GM12878 (cell line): ENCODE results near the gene KCNS1.

Experiments
- EP300 ChIP-seq, 2 experiments: fragments of 150-350 bp in 1 of 2; IDR thresholded peaks; 2 replicates each; pipeline ENCODE4 v1.6.1; 2011 to 2012; ENCODE audit warnings: low read depth in 2 of 2, low read length in 2 of 2, borderline replicate concordance in 1 of 2, improper control_type of control experiment in 1 of 2, inconsistent platforms in 1 of 2; ENCODE audit not compliant: control insufficient read depth in 1 of 2
- ESRRA ChIP-seq: IDR thresholded peaks from 2 replicates; pipeline ENCODE4 v1.6.1; 2012; ENCODE audit warnings: mild to moderate bottlenecking, low read length, improper control_type of control experiment
- EZH2 ChIP-seq: IDR thresholded peaks from 2 replicates; pipeline ENCODE4 v1.6.1; 2012; ENCODE audit warnings: low read depth, mild to moderate bottlenecking, control low read depth, inconsistent platforms, low read length, borderline replicate concordance; ENCODE audit not compliant: control insufficient read depth
- MYC ChIP-seq: IDR thresholded peaks from 2 replicates; pipeline ENCODE4 v1.6.1; 2011; ENCODE audit warnings: mild to moderate bottlenecking, low read length, moderate library complexity, inconsistent platforms; ENCODE audit not compliant: insufficient read depth, insufficient replicate concordance, insufficient read length, severe bottlenecking
- NR2C2 ChIP-seq: IDR thresholded peaks from 2 replicates; pipeline ENCODE4 v1.6.1; 2011; ENCODE audit warnings: borderline replicate concordance, low read depth; ENCODE audit not compliant: control insufficient read depth, insufficient read length
- RAD51 ChIP-seq: fragments of 450-650 bp; IDR thresholded peaks from 2 replicates; pipeline ENCODE4 v1.6.1; 2016; ENCODE audit warnings: moderate library complexity, mild to moderate bottlenecking, inconsistent platforms
- RB1 ChIP-seq: fragments of 450-650 bp; formaldehyde crosslinking; IDR thresholded peaks from 2 replicates; pipeline ENCODE4 v1.6.1; 2017; ENCODE audit warnings: mild to moderate bottlenecking, borderline replicate concordance
- TF ChIP-seq, protein P1 (sequence below): fragments of 450-650 bp; IDR thresholded peaks from 2 replicates; pipeline ENCODE4 v1.6.1; 2016; ENCODE audit warnings: mild to moderate bottlenecking
- TF ChIP-seq, protein P2 (sequence below), 3 experiments: IDR thresholded peaks in 2 of 3; conservative IDR thresholded peaks in 1 of 3; 2 replicates each; pipeline ENCODE4 v1.5.1; 2011; ENCODE audit warnings: low read depth in 3 of 3, low read length in 3 of 3, mild to moderate bottlenecking in 3 of 3, control low read depth in 2 of 3, moderate library complexity in 2 of 3, inconsistent platforms in 1 of 3, mixed read lengths in 1 of 3; ENCODE audit not compliant: control insufficient read depth in 2 of 3, insufficient read depth in 1 of 3; ENCODE audit errors: extremely low read depth in 1 of 3

DNA sequence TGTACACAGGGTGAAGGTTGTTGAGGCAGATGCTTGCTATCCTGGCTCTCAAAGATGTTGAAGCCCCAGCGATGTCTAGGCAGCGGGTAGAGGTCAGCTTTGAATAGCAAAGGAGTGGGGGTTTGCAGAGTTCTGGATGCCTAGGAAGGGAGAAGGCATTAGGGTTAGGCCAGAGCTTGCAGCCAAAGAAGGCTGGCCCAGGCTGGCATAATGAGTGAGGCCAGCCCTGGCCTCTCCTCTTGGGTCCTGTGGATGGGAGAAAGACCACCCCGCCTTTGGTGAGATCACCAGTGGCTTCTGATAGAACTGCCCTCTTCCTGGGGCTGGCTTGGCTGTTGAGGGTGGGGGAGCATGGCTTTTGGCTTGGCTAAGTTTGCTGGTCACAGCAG lies 14.5 kb upstream of the KCNS1 start:
- TF ChIP-seq EZH2 (no peak), RB1 (no peak), NR2C2 (no peak), ESRRA (no peak), EP300 (IDR thresholded peaks at IDR 0.05; ENCODE audit: borderline replicate concordance in 1 of 2, control insufficient read depth in 1 of 2, low read depth in 2 of 2, low read length in 2 of 2) (no peak), MYC (no peak), RAD51 (no peak)
- TF ChIP-seq, protein P1, sequence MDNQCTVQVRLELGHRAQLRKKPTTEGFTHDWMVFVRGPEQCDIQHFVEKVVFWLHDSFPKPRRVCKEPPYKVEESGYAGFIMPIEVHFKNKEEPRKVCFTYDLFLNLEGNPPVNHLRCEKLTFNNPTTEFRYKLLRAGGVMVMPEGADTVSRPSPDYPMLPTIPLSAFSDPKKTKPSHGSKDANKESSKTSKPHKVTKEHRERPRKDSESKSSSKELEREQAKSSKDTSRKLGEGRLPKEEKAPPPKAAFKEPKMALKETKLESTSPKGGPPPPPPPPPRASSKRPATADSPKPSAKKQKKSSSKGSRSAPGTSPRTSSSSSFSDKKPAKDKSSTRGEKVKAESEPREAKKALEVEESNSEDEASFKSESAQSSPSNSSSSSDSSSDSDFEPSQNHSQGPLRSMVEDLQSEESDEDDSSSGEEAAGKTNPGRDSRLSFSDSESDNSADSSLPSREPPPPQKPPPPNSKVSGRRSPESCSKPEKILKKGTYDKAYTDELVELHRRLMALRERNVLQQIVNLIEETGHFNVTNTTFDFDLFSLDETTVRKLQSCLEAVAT, result no peak
- TF ChIP-seq, protein P2, sequence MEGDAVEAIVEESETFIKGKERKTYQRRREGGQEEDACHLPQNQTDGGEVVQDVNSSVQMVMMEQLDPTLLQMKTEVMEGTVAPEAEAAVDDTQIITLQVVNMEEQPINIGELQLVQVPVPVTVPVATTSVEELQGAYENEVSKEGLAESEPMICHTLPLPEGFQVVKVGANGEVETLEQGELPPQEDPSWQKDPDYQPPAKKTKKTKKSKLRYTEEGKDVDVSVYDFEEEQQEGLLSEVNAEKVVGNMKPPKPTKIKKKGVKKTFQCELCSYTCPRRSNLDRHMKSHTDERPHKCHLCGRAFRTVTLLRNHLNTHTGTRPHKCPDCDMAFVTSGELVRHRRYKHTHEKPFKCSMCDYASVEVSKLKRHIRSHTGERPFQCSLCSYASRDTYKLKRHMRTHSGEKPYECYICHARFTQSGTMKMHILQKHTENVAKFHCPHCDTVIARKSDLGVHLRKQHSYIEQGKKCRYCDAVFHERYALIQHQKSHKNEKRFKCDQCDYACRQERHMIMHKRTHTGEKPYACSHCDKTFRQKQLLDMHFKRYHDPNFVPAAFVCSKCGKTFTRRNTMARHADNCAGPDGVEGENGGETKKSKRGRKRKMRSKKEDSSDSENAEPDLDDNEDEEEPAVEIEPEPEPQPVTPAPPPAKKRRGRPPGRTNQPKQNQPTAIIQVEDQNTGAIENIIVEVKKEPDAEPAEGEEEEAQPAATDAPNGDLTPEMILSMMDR (IDR thresholded peaks at IDR 0.05 in 2 of 3, conservative IDR thresholded peaks at IDR 0.05 in 1 of 3; ENCODE audit: control insufficient read depth in 2 of 3, extremely low read depth in 1 of 3, insufficient read depth in 1 of 3, low read depth in 3 of 3, low read length in 3 of 3), result no peak
